Activated CD4-positive, alpha-beta memory T cell treated with anti-CD3 and anti-CD28 coated beads for 36 hours (primary cell): ENCODE results near the gene CRYGC. TPM values are rescaled to one million over a fixed set of nuclear protein-coding genes. Genes with fewer than 3 reads are reported as not detected.
"Not testable (repeated sequence)": the region's sequence is repeated elsewhere in the genome, so short reads cannot be mapped to it uniquely, and the experiment has no call there.

Source experiments
- CTCF ChIA-PET: fragments of 350-600 bp; sonication (Branson Sonifier 250); formaldehyde crosslinking; loops from one replicate; lab custom pipeline; 2021; ENCODE audit warnings: antibody characterized with exemption, inconsistent platforms; lab: Charles Lee
- POLR2A ChIA-PET: fragments of 350-600 bp; sonication (Branson Sonifier 250); formaldehyde crosslinking; loops from one replicate; lab custom pipeline; 2021; ENCODE audit warnings: antibody characterized with exemption; lab: Charles Lee
- DNase-seq: peaks from one replicate; pipeline ENCODE4 v3.0.0-alpha.2; 2020
- H3K27ac Mint-ChIP-seq: one replicate; pipeline ENCODE4 v1.8.0; 2021; ENCODE audit warnings: mixed read lengths
- H3K27me3 Mint-ChIP-seq: one replicate; pipeline ENCODE4 v1.8.0; 2021; ENCODE audit warnings: mixed read lengths
- H3K36me3 Mint-ChIP-seq: one replicate; pipeline ENCODE4 v1.8.0; 2021; ENCODE audit warnings: mixed read lengths
- H3K4me1 Mint-ChIP-seq: one replicate; pipeline ENCODE4 v1.8.0; 2021; ENCODE audit warnings: low read depth, mixed read lengths
- H3K4me3 Mint-ChIP-seq: one replicate; pipeline ENCODE4 v1.8.0; 2021; ENCODE audit warnings: mild to moderate bottlenecking, mixed read lengths
- H3K9me3 Mint-ChIP-seq: one replicate; pipeline ENCODE4 v1.8.0; 2021; ENCODE audit warnings: mixed read lengths
- intact Hi-C: fragments of 100-400 bp; cut with micrococcal nuclease; formaldehyde crosslinking; loops from one replicate; pipeline ENCODE4 v1.15.1; 2023
- total RNA-seq, 2 experiments: library from RNA; stranded (reverse); gene quantifications; one replicate each; pipeline ENCODE4 v1.2.3, GENCODE V29; 2021

The CRYGC gene
- total RNA-seq, 2 experiments from 2014 or later, result not detected

DNA sequence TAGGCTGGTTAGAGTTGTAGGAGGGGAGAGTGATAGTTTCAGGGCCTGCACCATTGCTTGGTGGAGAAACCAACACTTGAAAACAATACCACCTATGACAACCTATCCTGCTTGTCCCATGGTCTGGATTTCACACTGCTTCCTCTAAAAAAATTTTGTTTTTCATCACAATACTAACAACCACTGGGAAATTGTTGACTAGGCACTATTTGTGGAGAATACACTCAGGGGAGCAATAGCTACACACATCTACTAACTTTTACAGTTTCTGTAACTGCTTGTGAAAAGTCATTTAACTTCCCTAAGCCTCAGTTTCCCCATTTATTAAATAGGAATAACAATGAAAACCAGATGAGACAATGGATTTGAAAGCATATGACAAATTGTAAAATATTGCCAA, 20.5 kb upstream of the CRYGC start:
- Mint-ChIP-seq H3K36me3 (no peaks in the 10 kb centered on the region), H3K9me3 (peaks cover 11% of the 10 kb centered on the region), H3K27ac (no peak overlapping the region), H3K4me1 (no peaks in the 10 kb centered on the region), H3K4me3 (no peak overlapping the region), H3K27me3 (peaks cover 5% of the 10 kb centered on the region)
- intact Hi-C loops, result no loop called here
- POLR2A ChIA-PET, result no interaction called here
- CTCF ChIA-PET, result interaction anchor here (0.8 kb wide), 1 partner anchor 26 kb away, joined by 4 read pairs; no protein-coding TSS in a partner anchor
- no peak for DNase-seq

DNA sequence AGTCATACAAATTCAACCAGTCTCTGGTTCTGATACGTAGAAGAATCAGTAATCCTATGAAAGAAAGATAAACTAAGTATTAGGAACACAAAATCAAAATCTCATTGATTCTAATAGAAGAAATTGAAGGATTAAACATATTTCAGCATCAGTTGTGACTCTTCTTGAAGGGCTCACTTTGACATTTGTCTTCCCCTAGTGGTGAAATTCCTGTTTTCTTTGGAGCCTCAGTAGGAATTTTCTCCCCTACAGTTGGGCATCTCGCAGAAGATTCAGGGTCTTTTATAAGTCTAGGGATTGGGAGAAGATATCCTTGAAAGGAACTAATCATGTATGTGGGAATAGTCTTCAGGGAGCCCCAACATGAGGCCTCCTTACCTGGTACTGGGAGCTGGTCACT, 19.2 kb upstream of the CRYGC start:
- Mint-ChIP-seq H3K27ac (no peak overlapping the region), H3K4me3 (no peak overlapping the region), H3K4me1 (no peaks in the 10 kb centered on the region), H3K9me3 (peaks cover 11% of the 10 kb centered on the region), H3K36me3 (no peaks in the 10 kb centered on the region), H3K27me3 (peaks cover 5% of the 10 kb centered on the region)
- DNase-seq, result no peak
- intact Hi-C loops, result no loop called here
- POLR2A ChIA-PET, result no interaction called here
- CTCF ChIA-PET, result no interaction called here

DNA sequence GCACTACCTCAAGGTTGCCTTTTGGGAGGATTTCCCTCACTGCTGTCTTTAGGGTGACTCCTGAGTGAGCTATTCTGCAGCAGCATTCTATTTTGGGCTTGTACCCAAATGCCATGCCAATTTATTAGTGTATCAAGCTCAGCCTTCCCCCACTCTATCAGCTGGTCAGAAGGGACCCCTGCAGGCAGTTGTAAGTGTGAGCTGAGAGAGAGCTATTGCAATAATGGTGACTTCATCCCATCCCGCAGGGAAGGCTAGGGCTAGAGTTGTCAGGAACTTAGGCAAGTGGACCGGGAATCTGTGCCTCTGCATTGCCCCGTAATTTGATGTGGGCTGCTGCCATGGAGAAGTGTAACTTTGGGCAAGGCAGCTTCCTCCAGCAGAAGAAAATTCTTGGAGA, 18.1 kb upstream of the CRYGC start:
- intact Hi-C loops, result no loop called here
- Mint-ChIP-seq H3K9me3 (peaks cover 11% of the 10 kb centered on the region), H3K27ac (no peak overlapping the region), H3K4me3 (no peak overlapping the region), H3K4me1 (no peaks in the 10 kb centered on the region), H3K36me3 (no peaks in the 10 kb centered on the region), H3K27me3 (peaks cover 5% of the 10 kb centered on the region)
- DNase-seq, result no peak
- ChIA-PET POLR2A (no interaction called here), CTCF (interaction anchor here (0.8 kb wide), 1 partner anchor 9 kb away, joined by 5 read pairs; no protein-coding TSS in a partner anchor)

DNA sequence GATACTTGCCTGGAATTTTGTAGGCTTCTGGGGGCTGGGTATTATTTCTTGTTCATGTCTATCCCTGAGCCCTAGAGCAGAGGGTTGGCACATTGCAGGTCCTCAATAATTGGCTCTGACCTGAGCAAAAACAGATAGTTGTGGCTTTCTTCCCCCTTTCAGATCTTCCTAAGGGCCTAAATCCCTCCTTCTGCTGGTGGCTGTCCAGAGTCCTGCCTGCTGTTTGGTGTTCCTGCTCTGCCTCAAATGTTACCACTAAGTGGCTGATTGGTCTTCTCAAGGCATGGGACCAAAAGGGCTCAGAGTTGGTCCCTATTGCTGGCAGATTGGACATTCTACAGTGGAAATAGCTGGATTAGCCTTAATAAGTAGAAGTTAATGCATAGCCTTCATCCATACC, 17.4 kb upstream of the CRYGC start:
- no peaks in the 10 kb centered on the region for H3K4me1 Mint-ChIP-seq
- ChIA-PET POLR2A (no interaction called here), CTCF (no interaction called here)
- no peak overlapping the region for H3K4me3 Mint-ChIP-seq
- intact Hi-C loops, result no loop called here
- no peaks in the 10 kb centered on the region for H3K36me3 Mint-ChIP-seq
- no peak overlapping the region for H3K27ac Mint-ChIP-seq
- no peak for DNase-seq
- peaks cover 5% of the 10 kb centered on the region for H3K27me3 Mint-ChIP-seq
- H3K9me3 Mint-ChIP-seq, result peaks cover 11% of the 10 kb centered on the region

DNA sequence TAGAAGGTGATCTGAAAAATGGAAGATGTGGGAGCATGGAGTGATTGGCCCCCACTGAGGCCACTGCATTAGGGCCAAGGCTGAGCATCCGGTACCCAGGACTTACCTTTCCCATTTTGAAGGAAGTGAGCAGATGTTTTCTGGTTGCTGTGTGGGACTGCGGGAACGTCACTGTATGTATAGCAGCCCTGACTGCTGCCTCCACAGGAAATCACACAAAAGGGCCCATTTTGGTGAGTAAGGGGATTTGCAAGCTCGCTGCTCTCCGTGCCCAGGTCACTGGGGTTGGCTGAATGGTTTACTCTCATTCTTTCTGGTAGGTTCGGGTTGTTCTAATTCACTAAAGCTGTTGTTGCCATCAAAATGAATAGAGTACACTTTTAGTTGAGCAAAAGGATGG, 16.4 kb upstream of the CRYGC start, which contains the start of gene CRYGB:
Gene CRYGB, minus strand, starts transcription at position 153 of the 400 bp plus-strand sequence. Its CDS starts 38 bp downstream, at position 115.
- Mint-ChIP-seq H3K36me3 (no peaks in the 10 kb centered on the region), H3K27me3 (peaks cover 3% of the 10 kb centered on the region), H3K27ac (no peak within 1 kb of the TSS), H3K4me1 (no peaks in the 10 kb centered on the region), H3K4me3 (no peak within 1 kb of the TSS), H3K9me3 (peaks cover 2% of the 10 kb centered on the region)
- CTCF ChIA-PET, result no interaction called here
- POLR2A ChIA-PET, result no interaction called here
- DNase-seq, result no peak
- intact Hi-C loops, result no loop called here

DNA sequence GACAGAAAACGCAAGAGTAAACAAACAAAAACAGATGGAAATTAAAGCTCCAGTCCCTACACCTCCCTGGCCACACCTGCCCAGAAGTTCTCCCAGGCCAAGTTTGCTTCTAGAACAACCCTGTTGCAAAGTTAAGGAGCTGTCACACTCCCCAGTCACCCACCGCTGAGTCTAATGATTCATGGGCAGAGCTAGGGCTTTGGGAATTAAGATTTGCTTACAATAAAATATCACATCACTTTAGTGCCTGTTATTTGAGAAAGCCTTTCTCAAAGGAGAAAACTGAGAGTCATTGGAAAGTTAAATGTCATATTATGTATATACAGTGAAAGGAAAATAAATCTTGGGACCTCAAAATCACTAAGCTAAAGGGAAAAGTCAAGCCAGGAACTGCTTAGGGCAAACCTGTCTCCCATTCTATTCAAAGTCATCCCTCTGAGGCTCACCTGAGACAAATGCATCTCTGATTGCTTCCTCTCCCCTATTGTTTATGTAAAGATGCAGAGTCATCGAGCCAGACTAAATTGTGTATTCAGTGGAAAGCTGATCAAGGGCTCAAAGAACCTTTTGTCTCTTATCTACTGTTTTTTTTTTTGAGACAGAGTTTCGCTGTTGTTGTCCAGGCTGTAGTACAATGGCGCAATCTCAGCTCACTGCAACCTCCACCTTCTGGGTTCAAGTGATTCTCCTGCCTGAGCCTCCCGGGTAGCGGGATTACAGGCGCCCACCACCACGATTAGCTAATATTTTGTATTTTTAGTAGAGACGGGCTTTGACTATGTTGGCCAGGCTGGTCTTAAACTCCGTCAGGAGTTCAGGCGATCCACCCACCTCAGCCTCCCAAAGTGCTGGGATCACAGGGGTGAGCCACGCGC, 13.5 kb upstream of the CRYGC start:
- Mint-ChIP-seq H3K27ac (no peak overlapping the region), H3K9me3 (peaks cover 2% of the 10 kb centered on the region), H3K4me3 (no peak overlapping the region), H3K36me3 (no peaks in the 10 kb centered on the region), H3K4me1 (no peaks in the 10 kb centered on the region), H3K27me3 (no peaks in the 10 kb centered on the region)
- intact Hi-C loops, result no loop called here
- CTCF ChIA-PET, result no interaction called here
- no peak for DNase-seq
- POLR2A ChIA-PET, result no interaction called here

DNA sequence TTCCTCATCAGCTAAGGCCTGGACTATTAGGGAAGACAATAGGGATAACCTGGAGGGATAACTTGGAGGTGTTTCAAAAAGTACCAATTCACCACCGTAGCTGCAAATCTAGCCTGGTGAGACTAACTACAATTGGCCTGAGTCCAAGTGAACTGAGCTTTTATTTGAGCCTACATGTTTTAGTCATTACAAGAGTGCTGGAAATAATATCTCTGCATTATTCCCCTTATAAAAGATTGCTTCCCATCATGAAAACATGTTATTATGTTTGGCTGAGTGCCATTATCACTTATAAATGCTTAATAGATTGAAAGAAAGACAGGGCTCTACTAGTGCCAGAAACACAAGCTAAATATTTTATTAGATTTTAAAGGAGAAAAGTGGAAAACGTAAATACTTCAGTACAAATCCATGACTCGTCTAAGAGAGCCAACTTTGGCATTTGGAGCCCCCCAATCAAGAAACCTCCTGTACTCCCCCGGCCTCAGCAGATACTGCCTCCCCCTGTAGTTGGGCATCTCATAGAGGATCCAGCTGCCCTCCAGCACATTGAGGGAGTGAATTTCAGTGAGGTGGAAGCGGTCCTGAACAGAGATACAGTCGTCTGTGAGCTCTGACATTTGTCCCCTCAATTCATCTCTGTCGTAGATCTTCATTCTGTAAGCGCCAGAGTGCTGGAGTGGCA, 12.8 kb upstream of the CRYGC start:
- Mint-ChIP-seq H3K27ac (no peak overlapping the region), H3K4me3 (no peak overlapping the region), H3K27me3 (no peaks in the 10 kb centered on the region), H3K36me3 (no peaks in the 10 kb centered on the region), H3K9me3 (peaks cover 2% of the 10 kb centered on the region), H3K4me1 (no peaks in the 10 kb centered on the region)
- intact Hi-C loops, result no loop called here
- POLR2A ChIA-PET, result no interaction called here
- CTCF ChIA-PET, result interaction anchor here (0.6 kb wide), 1 partner anchor 32 kb away, joined by 6 read pairs; no protein-coding TSS in a partner anchor
- DNase-seq, result no peak

DNA sequence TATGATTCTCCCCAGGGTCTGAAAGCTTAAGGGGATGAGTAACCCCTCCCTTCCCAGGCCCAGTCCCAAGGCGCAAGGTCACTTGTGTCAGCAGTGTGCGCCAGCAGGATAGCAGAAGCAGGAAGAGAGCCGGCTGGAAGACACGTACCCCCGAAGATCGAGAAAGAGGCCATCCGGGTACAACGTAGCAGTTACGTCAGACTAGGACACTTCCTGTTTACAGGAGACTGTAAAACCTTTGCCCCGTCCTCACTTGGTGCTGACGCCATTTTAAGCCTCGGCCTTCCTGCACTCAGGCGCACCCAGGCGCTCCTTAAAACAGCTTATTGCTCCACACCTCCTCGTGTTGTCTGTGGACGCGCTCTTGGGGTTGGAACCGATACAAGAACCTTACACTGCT, 9.8 kb upstream of the CRYGC start:
- Mint-ChIP-seq H3K27me3 (no peaks in the 10 kb centered on the region), H3K36me3 (no peaks in the 10 kb centered on the region), H3K9me3 (peaks cover 2% of the 10 kb centered on the region), H3K4me3 (no peak overlapping the region), H3K4me1 (peaks cover 5% of the 10 kb centered on the region), H3K27ac (no peak overlapping the region)
- intact Hi-C loops, result no loop called here
- no peak for DNase-seq
- POLR2A ChIA-PET, result no interaction called here
- CTCF ChIA-PET, result interaction anchor here (0.6 kb wide), 1 partner anchor 1544 kb away, joined by 3 read pairs; no protein-coding TSS in a partner anchor

DNA sequence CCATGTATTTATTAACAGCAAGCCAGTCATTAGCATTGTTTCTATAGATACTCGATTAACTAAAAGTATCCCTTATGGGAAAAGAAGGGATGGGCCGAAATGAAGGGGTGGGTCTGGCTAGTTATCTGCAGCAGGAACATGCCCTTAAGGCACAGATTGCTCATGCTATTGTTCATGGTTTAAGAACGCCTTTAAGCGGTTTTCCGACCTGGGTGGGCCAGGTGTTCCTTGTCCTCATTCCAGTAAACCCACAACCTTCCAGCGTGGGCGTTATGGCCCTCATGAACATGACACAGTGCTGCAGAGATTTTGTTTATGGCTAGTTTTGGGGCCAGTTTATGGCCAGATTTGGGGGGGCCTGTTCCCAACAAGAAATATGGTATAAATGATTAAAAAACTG, 8.7 kb upstream of the CRYGC start:
- H3K27ac Mint-ChIP-seq, intact Hi-C loops, H3K27me3 Mint-ChIP-seq, H3K9me3 Mint-ChIP-seq, POLR2A ChIA-PET, H3K4me1 Mint-ChIP-seq, CTCF ChIA-PET, H3K4me3 Mint-ChIP-seq, H3K36me3 Mint-ChIP-seq, DNase-seq: not testable (repeated sequence)

DNA sequence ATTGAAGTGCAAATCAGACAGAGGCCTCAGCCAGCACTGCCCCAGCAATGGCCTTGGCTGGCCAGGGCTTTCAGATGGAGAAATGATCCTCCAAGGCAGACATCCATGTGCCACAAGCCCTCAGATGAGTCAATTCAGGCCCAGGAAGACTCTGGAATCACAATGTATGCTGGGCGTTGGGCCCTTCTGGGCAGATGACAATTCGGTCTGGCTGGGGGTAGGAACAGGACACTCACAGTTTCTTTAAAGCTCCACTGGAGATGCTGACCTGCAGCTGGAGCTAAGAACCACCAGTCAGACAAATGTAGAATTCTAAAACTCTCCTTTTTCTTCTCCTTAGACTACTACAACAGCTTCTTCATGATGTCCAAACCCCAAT, 7.1 kb upstream of the CRYGC start:
- Mint-ChIP-seq H3K4me1 (peaks cover 5% of the 10 kb centered on the region), H3K9me3 (peaks cover 2% of the 10 kb centered on the region), H3K27ac (no peak overlapping the region), H3K4me3 (no peak overlapping the region), H3K27me3 (peaks cover 2% of the 10 kb centered on the region), H3K36me3 (no peaks in the 10 kb centered on the region)
- no peak for DNase-seq
- POLR2A ChIA-PET, result no interaction called here
- intact Hi-C loops, result no loop called here
- CTCF ChIA-PET, result no interaction called here

DNA sequence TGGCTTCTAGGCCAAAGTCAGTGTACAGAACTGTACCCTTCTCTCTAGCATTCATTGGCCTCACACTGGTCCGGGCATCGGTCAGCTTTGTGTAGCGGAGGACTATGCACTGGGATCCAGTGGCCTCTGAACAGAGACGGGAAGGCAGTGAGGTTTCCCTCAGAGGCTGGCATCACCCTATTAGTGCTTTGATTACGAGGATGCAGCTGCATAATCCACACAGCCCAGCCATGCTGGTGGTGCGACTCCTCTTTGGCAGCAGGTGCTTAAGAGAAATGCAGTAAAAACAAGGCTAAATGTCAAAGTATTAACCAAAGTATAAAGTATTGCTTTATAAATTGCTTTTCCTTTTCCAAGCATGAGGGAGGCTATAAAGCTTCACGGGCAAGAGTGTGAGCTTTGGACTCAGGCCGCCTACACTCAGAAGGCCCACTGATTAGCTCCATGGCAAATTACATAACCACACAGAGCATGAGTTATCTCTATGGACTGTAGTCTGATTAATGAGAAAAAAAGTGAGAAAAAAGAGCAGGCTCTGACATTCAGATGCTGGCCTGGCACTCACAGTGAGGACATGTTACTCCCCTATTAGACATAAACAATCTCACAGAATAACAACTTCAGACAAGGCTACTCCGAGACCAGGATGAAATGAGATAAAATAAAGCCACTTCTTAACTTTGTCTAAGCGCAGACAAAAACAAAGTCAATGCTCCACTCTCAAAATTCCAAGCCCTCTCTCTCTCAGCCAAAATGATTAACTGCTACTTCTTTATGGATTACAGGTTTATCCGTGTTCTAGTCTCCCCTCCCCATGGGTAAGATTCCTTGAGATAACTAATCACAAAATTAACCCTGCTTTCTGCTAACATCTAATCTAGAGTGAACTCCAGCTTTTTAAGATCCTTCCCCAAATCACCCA, 6.4 kb upstream of the CRYGC start:
- intact Hi-C loops, result no loop called here
- DNase-seq, result no peak
- ChIA-PET CTCF (no interaction called here), POLR2A (no interaction called here)
- no peaks in the 10 kb centered on the region for H3K36me3 Mint-ChIP-seq
- no peak overlapping the region for H3K4me3 Mint-ChIP-seq
- peaks cover 5% of the 10 kb centered on the region for H3K4me1 Mint-ChIP-seq
- peaks cover 2% of the 10 kb centered on the region for H3K27me3 Mint-ChIP-seq
- H3K9me3 Mint-ChIP-seq, result peaks cover 2% of the 10 kb centered on the region
- H3K27ac Mint-ChIP-seq, result no peak overlapping the region
